ENCODE measurements around the gene PODXL2.

Gene PODXL2

DNA sequence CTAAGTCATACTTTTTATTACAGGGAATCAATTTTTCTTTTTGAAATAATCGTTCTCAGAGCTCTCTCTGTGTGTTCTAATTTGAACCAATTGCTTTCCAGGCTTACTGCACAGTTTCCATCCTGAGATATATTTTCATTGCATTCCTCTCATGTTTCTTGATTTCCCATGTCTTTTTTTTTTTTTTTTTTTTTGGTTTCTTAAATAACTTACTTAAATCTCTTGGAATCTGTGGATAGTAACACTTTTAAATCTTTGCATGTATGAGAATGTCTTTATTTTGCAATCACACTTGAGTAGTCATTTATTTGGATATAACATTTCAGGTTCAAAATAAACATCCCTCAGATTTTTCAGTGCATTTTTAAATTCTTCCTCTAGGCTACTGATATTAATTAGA, 29.2 kb downstream of the PODXL2 start:
- no peak for DNase-seq (ENCODE audit: low read depth)

DNA sequence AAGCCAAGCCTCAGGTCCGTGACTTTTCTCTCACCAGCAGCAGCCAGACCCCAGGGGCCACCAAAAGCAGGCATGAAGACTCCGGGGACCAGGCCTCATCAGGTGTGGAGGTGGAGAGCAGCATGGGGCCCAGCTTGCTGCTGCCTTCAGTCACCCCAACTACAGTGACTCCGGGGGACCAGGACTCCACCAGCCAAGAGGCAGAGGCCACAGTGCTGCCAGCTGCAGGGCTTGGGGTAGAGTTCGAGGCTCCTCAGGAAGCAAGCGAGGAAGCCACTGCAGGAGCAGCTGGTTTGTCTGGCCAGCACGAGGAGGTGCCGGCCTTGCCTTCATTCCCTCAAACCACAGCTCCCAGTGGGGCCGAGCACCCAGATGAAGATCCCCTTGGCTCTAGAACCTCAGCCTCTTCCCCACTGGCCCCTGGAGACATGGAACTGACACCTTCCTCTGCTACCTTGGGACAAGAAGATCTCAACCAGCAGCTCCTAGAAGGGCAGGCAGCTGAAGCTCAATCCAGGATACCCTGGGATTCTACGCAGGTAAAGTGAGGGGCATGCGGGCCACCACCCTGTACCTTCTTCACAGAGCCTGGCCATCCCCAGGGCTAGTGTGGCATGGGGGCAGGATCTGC, 31.8 kb downstream of the PODXL2 start:
- no peak for DNase-seq (ENCODE audit: low read depth)

DNA sequence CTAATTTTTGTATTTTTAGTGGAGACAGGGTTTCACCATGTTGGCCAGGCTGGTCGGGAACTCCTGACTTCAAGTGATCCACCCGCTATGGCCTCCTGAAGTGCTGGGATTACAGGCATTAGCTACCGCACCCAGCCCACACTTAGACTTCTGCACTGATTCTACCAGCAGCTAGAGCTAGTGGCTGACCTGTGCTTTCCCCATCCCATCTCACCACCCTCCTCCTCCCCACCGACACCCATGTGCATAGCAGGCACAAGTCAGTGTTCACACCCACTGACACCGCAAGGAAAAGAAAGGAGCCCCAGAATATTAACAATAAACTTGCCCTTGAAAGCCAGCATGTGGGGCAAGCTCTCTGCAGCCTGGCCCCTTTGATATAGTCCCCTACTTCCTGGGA, 32.6 kb downstream of the PODXL2 start:
- no peak for DNase-seq (ENCODE audit: low read depth)

DNA sequence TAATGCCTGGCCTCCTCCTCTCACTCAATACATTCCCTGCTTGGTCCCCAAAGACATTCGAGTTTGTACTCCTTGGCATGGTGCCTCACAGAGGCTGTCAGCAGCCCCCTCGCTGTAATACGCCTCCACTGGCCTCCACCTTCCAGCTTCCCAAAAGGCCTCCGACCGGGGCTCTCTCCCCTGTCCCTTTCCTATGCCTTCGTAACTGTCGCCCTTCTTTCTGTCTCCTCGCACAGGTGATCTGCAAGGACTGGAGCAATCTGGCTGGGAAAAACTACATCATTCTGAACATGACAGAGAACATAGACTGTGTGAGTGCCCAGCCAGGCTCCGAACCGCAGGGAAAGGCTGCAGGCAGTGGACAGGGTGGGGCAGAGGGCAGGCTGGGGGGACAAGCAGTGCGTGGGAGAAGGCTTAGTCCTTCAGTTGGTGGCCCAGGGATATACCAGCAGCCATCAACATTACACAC, 33.0 kb downstream of the PODXL2 start:
- DNase-seq (ENCODE audit: low read depth) = no peak

DNA sequence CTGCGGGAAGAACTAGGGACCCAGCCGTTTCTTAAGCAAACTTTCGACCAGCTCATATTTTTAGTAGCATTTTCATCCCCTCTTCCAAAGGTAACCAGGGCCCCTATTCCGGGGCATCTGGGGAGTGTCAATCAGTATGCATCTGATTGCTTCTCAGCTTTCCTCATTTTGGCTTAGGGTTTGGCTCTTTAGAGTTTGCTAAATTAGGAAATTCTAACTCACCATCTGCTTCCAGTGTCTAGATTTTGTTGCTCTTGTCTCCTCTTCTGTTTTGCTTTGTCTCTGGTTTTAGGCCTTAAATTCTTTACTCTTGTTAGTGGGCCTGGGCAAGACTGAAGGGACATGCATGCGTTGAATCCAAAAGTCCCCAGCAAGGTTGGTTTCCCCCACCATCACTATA, 34.2 kb downstream of the PODXL2 start:
- DNase-seq (ENCODE audit: low read depth) = no peak

DNA sequence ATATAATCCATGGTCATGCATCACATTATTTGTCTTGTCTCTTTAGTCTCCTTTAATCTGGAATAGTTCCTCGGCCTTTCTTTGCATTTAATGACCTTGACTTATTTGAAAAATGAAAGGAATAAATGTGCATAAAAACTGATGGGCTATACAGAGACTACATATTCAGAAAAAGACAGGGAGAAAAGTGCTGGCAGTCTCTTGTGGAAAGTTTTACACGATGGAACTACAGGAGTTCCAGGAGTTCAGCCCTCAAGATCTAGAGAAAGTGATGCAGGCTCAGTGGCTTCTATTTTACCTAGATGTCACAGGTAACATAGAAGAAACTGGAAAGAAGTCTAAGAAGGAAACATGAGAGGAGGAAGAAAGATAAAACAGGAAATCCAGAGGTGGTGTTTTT, 36.2 kb downstream of the PODXL2 start:
- DNase-seq (ENCODE audit: low read depth) = no peak

DNA sequence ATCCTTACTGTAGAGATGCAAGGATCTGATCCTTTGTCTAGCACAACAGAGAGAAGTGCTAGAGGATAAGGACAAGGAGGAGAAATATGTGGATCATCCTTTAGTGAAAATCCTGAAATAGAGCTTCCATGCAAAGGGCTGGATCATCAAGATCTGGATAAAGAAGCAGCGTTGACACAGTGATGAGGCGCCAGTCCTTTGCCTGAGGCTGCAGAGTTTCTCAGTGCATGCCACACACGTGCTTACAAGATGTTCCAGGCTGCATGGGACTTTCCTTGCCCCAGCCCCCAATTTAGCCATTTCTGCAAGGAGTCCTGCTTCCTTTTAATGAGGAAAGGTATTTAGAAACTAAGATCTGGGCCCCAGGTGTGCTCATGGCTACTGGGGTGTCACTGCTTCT, 36.6 kb downstream of the PODXL2 start:
- DNase-seq (ENCODE audit: low read depth) = no peak

DNA sequence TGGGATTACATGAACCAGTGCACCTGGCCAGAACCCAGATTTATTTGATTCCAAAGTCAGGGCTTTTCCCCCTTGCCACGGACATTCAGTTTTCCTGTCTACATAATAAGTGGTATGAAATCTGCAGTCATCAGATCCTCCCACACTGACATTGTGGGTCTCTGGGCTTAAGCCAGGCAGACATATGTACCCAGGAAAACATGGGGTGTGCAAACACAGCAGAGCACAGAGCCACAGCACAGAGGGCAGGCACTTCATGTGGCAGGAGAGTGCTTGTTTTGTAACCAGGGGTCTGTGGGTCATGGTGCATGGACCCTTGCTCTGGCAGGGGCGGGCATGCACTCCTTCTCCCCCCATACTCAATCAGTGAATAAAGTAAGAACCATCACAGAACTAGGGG, 37.7 kb downstream of the PODXL2 start:
- DNase-seq (ENCODE audit: low read depth) = no peak

DNA sequence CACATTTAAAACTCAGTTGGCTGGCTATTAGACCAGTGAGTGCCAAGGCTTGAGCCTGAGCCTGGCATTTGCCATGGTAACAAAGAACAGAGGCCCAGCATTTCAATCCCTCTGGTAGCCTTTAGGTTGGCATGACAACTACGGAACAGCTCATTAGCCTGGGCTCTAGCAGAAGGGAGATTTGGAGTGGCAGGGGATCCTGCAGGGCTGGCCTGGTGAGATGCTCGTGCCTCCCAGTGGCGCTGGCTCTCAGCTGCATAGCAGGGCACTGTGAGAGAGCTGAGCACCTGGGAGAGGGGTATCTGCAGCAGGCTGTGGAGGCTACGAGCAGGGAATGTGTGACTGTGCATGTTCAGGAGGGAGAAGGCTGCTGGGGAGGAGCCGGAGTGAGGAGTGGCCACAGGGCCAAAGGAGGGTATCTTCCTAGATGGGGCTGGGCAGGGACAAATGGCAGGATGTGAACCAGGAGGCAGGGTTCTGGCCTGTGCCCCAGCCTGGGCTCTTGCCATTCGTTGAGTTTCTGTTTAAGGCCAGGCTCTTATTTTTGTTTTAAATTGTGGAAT, 38.2 kb downstream of the PODXL2 start:
- DNase-seq (ENCODE audit: low read depth) = no peak

DNA sequence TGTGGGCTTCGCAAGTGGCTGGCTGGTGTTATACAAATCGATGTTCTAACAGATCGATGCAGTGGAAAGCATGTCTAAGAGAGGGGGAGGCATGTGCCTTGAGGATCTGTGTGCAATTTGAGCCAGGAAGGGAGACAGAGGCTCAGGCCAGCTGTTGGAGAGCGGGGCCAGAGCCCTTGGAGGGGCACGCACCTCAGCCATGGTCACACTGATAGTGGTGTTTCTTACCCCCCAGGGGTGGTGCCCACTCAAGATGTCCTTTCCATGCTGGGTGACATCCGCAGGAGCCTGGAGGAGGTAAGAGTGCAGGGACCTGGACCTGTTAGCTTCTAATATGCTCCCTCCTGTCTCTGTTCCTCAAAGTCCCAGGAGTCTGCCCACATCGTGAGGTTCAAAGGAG, 39.9 kb downstream of the PODXL2 start:
- no peak for DNase-seq (ENCODE audit: low read depth)

DNA sequence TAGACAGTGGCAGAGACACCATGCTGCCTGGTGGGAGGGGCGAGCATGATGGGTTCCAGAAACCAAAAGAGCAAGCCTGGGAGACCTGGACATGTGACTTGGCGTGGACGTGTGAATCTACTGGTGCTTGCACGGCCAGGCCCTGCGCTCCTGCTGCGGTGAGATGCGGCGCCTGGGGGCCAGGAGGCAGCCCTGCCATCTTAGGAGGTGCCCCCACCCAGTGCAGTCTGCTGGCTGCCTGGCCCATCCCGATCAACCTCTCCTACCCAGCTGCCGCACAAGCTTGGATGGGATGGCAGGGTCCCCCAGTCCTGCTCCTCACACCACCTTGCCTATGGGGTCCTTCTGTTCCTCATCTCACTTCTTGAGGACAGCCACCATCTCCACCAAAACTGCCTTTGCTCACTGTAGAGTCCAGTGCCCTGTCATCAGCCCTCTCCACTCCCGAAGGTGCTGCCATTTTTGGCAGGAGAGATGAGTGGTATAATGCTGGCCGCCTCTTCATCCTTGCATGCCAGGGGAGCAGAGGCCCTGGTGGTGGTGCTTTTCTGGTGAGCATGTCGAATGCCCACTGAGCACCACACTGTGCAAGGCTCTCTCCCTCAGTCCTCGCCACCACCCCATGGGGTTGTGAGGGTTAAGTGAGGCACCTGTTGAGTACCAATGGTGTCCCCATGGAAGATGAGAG, 40.7 kb downstream of the PODXL2 start:
- no peak for DNase-seq (ENCODE audit: low read depth)

DNA sequence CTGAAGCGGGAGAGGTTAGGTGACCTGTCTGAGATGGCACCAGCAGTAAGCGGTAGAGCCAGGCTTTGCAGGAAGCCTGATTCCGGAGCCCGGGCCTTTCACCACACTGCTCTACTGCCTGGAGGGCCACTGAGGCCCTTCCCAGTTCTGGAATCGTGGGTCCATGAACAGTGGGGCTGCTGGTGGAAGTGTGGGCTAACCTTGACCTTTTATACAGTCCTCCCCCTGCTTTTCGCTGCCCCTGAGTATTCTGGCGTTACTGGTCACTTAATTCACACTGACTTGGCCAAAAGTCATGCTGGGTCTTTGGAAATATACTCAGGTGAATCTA, 41.2 kb downstream of the PODXL2 start:
- DNase-seq (ENCODE audit: low read depth) = no peak

DNA sequence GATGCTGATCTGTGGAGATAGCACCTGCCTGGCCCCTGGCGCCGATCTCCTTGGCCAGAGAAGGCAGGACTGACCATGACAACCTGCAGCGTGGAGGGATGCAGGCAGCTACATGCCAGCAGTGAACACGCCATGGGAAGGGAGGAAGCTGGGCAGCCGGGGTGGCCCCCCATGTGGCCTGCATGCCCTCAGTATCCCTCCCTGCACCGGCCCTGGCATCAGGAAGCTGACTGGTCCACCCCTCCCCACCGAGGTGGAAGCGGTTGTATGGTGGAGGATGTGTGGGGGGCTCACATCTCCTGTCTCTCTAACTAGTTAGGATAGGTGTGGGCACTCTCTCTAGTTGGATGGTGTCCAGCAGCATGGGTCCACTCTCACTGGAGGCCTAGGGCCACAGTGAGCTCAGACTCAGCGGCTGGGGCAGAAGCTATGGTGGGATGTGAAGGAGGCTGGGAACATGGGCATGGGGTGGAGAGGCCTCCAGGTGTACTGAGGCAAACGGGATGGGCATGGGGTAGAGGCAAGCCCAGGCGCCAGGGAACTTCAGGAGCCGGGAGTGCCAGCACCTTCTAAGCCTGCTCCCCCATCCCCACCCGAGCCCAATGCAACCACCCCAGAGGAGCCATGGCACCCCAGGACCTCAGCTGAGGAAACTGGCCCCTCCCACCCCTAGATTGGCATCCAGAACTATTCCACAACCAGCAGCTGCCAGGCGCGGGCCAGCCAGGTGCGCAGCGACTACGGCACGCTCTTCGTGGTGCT, 42.0 kb downstream of the PODXL2 start:
- no peak for DNase-seq (ENCODE audit: low read depth)

DNA sequence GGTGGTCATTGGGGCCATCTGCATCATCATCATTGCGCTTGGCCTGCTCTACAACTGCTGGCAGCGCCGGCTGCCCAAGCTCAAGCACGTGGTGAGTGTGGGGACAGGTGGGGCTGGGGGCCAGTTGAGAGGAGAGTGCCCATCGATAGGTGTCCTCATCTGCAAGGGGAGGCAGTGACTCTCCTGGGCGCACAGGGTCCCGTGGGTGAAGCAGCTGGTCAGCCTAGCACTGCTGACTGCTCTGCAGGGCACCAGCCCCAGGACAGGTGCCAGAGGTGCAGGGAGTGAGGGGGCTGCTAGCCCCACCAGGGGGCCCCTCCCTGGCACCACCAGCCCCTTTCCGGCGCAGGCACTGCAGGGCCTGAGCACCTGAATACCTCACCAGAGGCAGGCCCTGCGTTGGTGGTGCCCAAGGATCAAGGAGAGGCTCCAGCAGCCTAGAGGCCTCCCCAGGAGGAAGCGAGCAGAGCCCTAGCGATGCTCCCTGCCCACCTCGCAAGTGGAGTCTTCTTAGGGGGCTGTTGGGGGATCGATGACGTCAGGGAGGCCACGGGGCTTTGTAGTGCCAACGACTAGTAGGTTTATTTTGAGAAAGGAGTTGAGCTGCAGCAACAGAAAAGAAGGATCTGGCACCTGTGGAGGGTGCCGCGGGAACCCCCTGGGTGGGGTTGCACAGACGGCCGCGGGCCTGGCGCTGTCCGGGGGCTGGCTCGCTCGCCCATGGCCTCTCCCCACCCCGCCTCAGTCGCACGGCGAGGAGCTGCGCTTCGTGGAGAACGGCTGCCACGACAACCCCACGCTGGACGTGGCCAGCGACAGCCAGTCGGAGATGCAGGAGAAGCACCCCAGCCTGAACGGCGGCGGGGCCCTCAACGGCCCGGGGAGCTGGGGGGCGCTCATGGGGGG, 42.8 kb downstream of the PODXL2 start:
- DNase-seq (ENCODE audit: low read depth) = no peak

DNA sequence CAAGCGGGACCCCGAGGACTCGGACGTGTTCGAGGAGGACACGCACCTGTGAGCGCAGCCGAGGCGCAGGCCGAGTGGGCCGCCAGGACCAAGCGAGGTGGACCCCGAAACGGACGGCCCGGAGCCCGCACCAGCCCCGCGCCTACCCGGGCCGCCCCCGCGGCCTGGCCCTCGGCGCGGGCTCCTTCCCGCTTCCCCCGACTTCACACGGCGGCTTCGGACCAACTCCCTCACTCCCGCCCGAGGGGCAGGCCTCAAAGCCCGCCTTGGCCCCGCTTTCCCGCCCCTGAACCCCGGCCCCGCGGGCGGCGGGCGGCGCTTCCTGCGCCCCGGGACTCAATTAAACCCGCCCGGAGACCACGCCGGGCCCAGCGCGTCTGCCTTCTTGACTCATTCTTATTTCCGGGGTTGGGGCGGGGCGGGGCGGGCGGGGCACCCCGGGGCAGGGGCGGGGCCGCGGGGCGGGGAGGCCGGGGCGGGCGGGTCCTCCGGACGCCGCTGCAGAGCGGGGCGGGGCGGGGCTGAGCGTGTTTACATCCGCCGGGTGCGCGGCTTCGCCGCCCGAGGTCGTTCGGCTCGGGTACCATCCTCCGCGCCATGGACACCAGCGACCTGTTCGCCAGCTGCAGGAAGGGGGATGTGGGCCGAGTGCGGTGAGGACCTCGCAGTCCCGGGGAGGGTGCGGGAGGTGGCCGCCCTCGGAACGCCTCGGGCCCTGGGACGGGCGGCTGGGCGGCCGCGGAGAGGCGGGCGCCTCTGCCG, 43.6 kb downstream of the PODXL2 start, which contains the start of gene ABTB1:
Gene ABTB1 (plus strand): TSS at position 524 of the 762 bp plus-strand sequence. CDS start 74 bp downstream, at position 598.
- DNase-seq (ENCODE audit: low read depth) = peak; percentile 61

DNA sequence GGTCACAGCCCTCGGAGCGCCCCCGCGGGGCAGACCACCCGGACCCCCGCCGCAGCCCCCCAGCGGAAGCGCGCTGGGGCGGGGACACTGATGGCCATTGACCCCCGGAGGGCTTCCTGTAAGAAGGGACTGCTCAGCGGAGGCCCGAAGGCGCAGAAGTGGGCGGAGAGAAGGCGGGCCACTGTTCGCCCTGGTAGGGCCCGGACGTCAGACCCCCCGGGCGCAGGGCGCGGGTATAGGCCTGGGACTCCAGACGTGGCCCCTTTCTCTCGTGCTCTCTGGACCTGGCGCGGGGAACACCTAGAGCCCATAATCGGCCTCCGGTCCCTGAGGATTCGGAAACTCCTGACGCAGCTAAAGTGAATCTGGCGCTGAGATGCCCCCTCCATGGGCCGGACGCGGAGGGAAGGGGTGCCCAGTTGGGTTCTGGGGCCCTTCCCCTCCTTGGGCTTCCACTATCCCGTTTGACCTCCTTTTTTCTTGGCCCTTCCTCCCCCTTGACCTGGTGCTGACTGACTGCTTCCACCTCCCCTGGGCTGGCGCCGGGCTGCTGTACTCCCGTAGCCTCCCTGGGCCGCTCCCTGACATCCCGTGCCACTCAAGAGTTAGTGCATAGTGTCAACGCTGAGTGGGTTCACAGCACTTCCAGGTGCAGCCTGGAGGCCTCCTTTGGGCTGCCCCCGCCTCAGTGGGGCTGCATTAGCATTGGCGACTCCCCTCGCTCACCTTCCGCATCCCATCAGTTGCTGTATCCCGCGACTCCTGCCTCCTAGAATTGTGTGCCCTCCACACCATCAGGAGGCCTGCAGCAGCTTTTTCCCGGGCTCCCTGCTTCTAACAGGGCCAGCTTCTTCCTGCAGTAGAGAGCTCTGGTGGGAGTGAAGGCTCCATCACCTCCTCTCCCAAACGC, 44.5 kb downstream of the PODXL2 start:
- DNase-seq (ENCODE audit: low read depth) = peak; percentile 22

DNA sequence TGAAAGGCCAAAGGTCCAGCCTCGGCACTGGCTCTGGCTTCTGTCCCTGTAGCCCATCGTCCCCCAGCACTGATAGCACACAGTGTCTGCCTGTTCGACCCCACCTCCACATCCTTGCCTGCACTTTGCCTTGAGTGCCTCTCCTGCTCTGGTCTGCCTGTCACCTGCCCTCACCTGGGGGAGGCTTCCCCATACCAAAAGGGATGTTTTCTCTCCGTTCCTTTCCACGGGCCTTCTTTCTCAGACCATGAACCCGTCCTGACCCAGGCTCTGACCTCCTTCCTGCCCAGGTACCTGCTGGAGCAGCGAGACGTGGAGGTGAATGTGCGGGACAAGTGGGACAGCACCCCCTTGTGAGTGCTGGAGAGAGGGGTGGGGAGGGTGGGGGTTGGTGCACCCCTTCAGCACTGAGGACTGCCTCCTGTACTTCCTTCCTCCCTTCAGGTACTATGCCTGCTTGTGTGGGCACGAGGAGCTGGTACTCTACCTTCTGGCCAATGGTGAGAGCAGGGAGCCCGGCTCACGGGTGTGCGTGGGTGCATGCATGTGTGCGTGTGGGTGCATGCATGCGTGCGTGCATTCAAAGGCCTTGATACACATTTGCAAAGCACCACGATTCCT, 45.2 kb downstream of the PODXL2 start:
- DNase-seq (ENCODE audit: low read depth) = no peak

DNA sequence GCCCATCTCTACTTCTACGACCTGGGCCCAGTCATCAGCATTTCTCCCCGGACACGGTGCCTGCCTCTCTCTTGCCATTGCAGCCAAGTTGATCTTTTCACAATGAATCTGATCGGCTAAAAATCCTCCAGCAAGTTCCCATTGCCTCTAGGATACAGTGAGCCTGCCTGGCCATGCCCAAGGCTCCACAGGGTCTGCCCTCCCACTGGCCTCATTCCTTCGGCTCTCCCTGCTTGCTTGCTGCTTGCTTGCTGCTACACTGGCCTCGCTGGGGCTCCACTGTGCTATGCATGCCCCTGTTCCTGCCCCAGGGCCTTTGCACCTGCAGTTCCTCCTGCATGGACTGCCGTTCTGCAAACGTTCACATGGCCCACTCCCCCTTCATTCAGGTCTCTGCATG, 45.8 kb downstream of the PODXL2 start:
- DNase-seq (ENCODE audit: low read depth) = no peak

DNA sequence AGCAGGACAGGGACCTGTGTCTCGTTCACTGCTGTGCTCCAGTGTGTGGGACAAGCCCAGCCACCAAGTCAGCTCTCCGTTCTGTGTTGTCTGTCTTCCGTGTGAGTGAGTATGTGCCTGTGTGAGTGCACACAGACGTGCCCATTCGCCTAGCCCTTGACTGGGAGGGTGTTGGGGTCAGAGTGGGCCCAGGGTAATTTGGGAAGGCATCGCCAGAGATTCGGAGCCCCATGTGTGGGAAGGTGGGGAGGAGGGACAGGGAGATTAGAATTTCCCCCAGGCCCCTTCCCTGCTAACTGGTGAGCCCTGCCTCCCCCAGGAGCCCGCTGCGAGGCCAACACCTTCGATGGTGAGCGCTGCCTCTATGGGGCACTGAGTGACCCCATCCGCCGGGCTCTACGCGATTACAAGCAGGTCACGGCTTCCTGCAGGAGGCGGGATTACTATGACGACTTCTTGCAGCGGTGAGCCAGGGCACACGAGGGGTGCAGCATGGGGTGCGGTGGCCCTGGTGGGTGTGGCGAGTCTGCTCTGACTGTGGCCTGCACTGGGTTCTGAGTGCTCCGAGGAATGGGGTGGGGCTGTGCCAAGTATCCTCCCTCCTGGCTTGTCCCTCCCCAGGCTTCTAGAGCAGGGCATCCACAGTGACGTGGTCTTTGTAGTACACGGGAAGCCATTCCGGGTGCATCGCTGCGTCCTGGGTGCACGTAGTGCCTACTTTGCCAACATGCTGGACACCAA, 46.8 kb downstream of the PODXL2 start:
- no peak for DNase-seq (ENCODE audit: low read depth)
